MV-4-11 (cell line): ENCODE measurements around the gene NCSTN.

Source experiments
- DNase-seq: peaks from one replicate; lab custom pipeline; 2025; lab: John Stamatoyannopoulos, UW

The NCSTN gene

DNA sequence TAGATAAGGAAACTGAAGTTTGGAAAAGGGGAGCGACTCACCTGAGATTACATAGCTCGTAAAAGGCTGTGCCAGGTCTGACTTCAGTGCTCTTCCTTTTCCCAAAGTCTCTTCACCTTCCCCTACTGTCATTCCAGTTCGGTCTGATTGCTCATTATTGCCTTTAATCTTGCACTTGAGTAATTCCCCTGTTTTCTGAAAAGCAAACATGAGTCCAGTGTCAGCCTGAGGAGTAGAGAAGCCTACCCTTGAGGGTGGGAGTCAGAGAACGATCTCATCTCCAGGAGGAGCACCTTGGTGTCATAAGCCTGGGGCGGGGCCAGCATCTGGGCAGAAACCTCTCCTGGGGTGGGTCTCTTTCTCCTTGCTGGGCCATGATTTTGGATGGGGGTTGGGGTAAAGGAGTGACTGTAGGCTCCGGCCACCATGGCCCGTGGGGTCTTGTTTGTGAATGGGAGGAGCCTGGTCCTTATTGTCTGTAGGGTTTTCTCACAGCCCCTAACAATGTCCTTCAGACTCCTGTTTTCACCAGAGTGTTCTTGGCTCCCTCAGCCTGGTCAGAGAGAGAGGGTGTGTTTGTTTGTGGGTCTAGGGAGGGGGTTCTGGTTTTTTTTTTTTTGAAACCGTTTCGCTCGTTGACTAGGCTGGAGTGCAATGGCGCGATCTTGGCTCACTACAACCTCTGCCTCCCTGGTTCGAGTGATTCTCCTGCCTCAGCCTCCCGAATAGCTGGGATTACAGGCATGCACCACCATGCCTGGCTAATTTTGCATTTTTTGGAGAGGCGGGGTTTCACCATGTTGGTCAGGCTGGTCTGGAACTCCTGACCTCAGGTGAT lies 63.2 kb downstream of the NCSTN start:
- no peak for DNase-seq

GRCh38 chr1:160407839-160408801 lies 64.9 kb downstream of the NCSTN start:
- DNase-seq: no peak
